GM12878 (cell line): ENCODE data around the gene KHNYN. TPM values are rescaled to one million over a fixed set of nuclear protein-coding genes. Genes with fewer than 3 reads are reported as not detected.

Experiments used
- ATAC-seq: fragments of 200-7000 bp; cut with Tn5 transposase; 3 replicates; pipeline ENCODE4 v1.9.1; 2020; ENCODE audit warnings: mild to moderate bottlenecking, moderate library complexity
- BruUV-seq: library from RNA; stranded (reverse); fragments of 400-500 nt; replicated peaks from 2 replicates; lab custom pipeline; 2021; lab: Mats Ljungman, UMichigan
- CTCF ChIA-PET: fragments of 300-600 bp; sonication (Branson Sonifier 250); formaldehyde crosslinking; extraction: SDS; loops from one replicate; lab custom pipeline; 2021; ENCODE audit warnings: inconsistent platforms; lab: Yijun Ruan, JAX
- POLR2A ChIA-PET: fragments of 350-600 bp; formaldehyde crosslinking; extraction: SDS; loops from one replicate; lab custom pipeline; 2021; ENCODE audit warnings: inconsistent platforms; lab: Charles Lee
- RAD21 ChIA-PET: fragments of 300-600 bp; sonication (Branson Sonifier 250); formaldehyde crosslinking; loops from one replicate; lab custom pipeline; 2023; ENCODE audit warnings: antibody characterized with exemption; ENCODE audit not compliant: unreplicated experiment; lab: Charles Lee
- SMC1A ChIA-PET: fragments of 300-600 bp; sonication (Branson Sonifier 250); formaldehyde crosslinking; loops from one replicate; lab custom pipeline; 2023; ENCODE audit not compliant: unreplicated experiment, uncharacterized antibody; lab: Charles Lee
- DNase-seq: peaks from one replicate; pipeline ENCODE4 v3.0.0-alpha.2; 2011; ENCODE audit warnings: low read depth, low spot score
- FAIRE-seq: peaks from 3 replicates; lab custom pipeline; 2011; peaks lifted over from hg19 to GRCh38; lab: Jason Lieb, UNC
- H2AFZ ChIP-seq: 2 replicates; pipeline ENCODE4 v1.6.0; 2011; ENCODE audit warnings: low read depth, low read length, control low read depth; ENCODE audit not compliant: control insufficient read depth
- H3K27ac ChIP-seq: 2 replicates; pipeline ENCODE4 v1.5.1; 2011; ENCODE audit warnings: control low read depth; ENCODE audit not compliant: control insufficient read depth, insufficient read depth
- H3K27me3 ChIP-seq, 2 experiments: replicated peaks in 1 of 2; 2 replicates each; pipeline versions ENCODE4 v1.6.0 to v1.6.1; 2011; ENCODE audit warnings: low read length in 1 of 2; ENCODE audit not compliant: control insufficient read depth in 2 of 2, insufficient read depth in 2 of 2
- H3K36me3 ChIP-seq, 2 experiments: 2 replicates each; pipeline ENCODE4 v1.5.1; 2011; ENCODE audit warnings: low read length in 1 of 2; ENCODE audit not compliant: control insufficient read depth in 2 of 2, insufficient read depth in 2 of 2
- H3K4me1 ChIP-seq: 2 replicates; pipeline ENCODE4 v1.6.1; 2011; ENCODE audit warnings: mild to moderate bottlenecking, low read length, moderate library complexity, mixed read lengths; ENCODE audit not compliant: control insufficient read depth, insufficient read depth
- H3K4me2 ChIP-seq: 2 replicates; pipeline ENCODE4 v1.6.0; 2011; ENCODE audit warnings: control low read depth; ENCODE audit not compliant: control insufficient read depth, insufficient read depth
- H3K4me3 ChIP-seq: fragments of 200-600 bp; sonication (generic); 2 replicates; pipeline ENCODE4 v1.5.1; 2016
- H3K79me2 ChIP-seq: 2 replicates; pipeline ENCODE4 v1.6.0; 2011; ENCODE audit warnings: low read length; ENCODE audit not compliant: control insufficient read depth, insufficient read depth
- H3K9ac ChIP-seq: 2 replicates; pipeline ENCODE4 v1.8.0; 2011; ENCODE audit warnings: low read length, control low read depth, mixed read lengths; ENCODE audit not compliant: control insufficient read depth, insufficient read depth
- H3K9me3 ChIP-seq: replicated peaks from 3 replicates; pipeline ENCODE4 v1.5.1; 2011; ENCODE audit warnings: mild to moderate bottlenecking, low read length; ENCODE audit not compliant: control insufficient read depth, insufficient read depth
- H4K20me1 ChIP-seq: 2 replicates; pipeline ENCODE4 v1.6.0; 2011; ENCODE audit not compliant: control insufficient read depth, insufficient read depth
- EGR1 ChIP-seq, 2 experiments: IDR thresholded peaks; 1 replicate in 1 of 2; 2 replicates in 1 of 2; pipeline ENCODE4 v1.6.1; 2011 to 2012; ENCODE audit warnings: low read depth in 2 of 2, low read length in 2 of 2, borderline replicate concordance in 1 of 2, mild to moderate bottlenecking in 1 of 2, moderate library complexity in 1 of 2
- EZH2 ChIP-seq: IDR thresholded peaks from 2 replicates; pipeline ENCODE4 v1.6.1; 2012; ENCODE audit warnings: low read depth, mild to moderate bottlenecking, control low read depth, inconsistent platforms, low read length, borderline replicate concordance; ENCODE audit not compliant: control insufficient read depth
- HDAC6 ChIP-seq: fragments of 200-600 bp; sonication (generic); IDR thresholded peaks from one replicate; pipeline ENCODE4 v1.8.0; 2017; ENCODE audit warnings: antibody characterized with exemption; ENCODE audit not compliant: unreplicated experiment
- KAT2A ChIP-seq: conservative IDR thresholded peaks from 2 replicates; pipeline ENCODE4 v1.6.1; 2011; ENCODE audit warnings: low read depth, low read length; ENCODE audit not compliant: control insufficient read depth
- RAD51 ChIP-seq: fragments of 450-650 bp; IDR thresholded peaks from 2 replicates; pipeline ENCODE4 v1.6.1; 2016; ENCODE audit warnings: moderate library complexity, mild to moderate bottlenecking, inconsistent platforms
- RUNX3 ChIP-seq: IDR thresholded peaks from 2 replicates; pipeline ENCODE4 v1.6.1; 2012; ENCODE audit warnings: low read length, inconsistent platforms
- SIX5 ChIP-seq: IDR thresholded peaks from 2 replicates; pipeline ENCODE4 v1.6.1; 2011; ENCODE audit warnings: mild to moderate bottlenecking, low read depth, low read length, moderate library complexity; ENCODE audit not compliant: severe bottlenecking
- SUPT20H ChIP-seq: IDR thresholded peaks from 2 replicates; pipeline ENCODE4 v1.6.1; 2011; ENCODE audit warnings: low read depth, mild to moderate bottlenecking, low read length, moderate library complexity, borderline replicate concordance; ENCODE audit not compliant: control insufficient read depth
- SUZ12 ChIP-seq: fragments of 200-600 bp; sonication (generic); IDR thresholded peaks from one replicate; pipeline ENCODE4 v1.6.1; 2018; ENCODE audit warnings: antibody characterized with exemption, mild to moderate bottlenecking; ENCODE audit not compliant: unreplicated experiment
- YBX1 ChIP-seq: fragments of 450-650 bp; IDR thresholded peaks from 2 replicates; pipeline ENCODE4 v1.6.1; 2016; ENCODE audit warnings: antibody characterized with exemption
- ZNF384 ChIP-seq: IDR thresholded peaks from 2 replicates; pipeline ENCODE4 v1.6.1; 2012; ENCODE audit warnings: low read depth, mild to moderate bottlenecking, low read length, improper control_type of control experiment, borderline replicate concordance
- WGBS: methylation state at CpG from one replicate; pipeline ENCODE4 v1.1.6; 2016; ENCODE audit warnings: low lambda C conversion rate; ENCODE audit not compliant: insufficient replicate concordance, insufficient coverage; ENCODE audit errors: missing lambda C conversion rate; 5-methylcytosine and 5-hydroxymethylcytosine counted together
- in situ Hi-C: fragments of 300-500 bp; cut with MboI; formaldehyde crosslinking; loops from 9 replicates; pipeline ENCODE4 v1.14.3; 2018; ENCODE audit warnings: mixed read lengths
- intact Hi-C: fragments of 100-400 bp; cut with micrococcal nuclease; formaldehyde crosslinking; loops from one replicate; pipeline ENCODE4 v1.14.2; 2022; ENCODE audit not compliant: unreplicated experiment
- polyA plus RNA-seq, 11 experiments: library from polyadenylated mRNA; depleted of rRNA in 4 of 11; unstranded in 6 of 11; stranded (reverse) in 5 of 11; fragments of >200 nt; fragmentation: Nextera tagmentation in 4 of 11; fragmentation: Illumina TruSeq in 1 of 11; extraction: Ambion mirVana in 4 of 11; extraction: Trizol in 1 of 11; gene quantifications; 1 replicate in 1 of 11; 2 replicates in 10 of 11; pipeline versions ENCODE4 v1.2.1 to v1.2.3, GENCODE V29; 2011 to 2016; ENCODE audit warnings: inconsistent platforms in 2 of 11, missing spikeins in 2 of 11, low read depth in 1 of 11
- total RNA-seq, 4 experiments: library from RNA; depleted of rRNA in 3 of 4; stranded (reverse); fragments of >200 nt in 3 of 4; fragmentation: Illumina TruSeq in 1 of 4; extraction: Trizol in 1 of 4; gene quantifications; 2 replicates each; pipeline versions ENCODE4 v1.2.1 to v1.2.3, GENCODE V29; 2013 to 2021
- TF ChIP-seq, protein P1 (sequence below): fragments of 450-650 bp; IDR thresholded peaks from 2 replicates; pipeline ENCODE4 v1.6.1; 2018; ENCODE audit warnings: mild to moderate bottlenecking, low read depth, moderate library complexity; ENCODE audit not compliant: partially characterized antibody
- TF ChIP-seq, protein P2 (sequence below): fragments of 450-650 bp; IDR thresholded peaks from 2 replicates; pipeline ENCODE4 v1.6.1; 2016; ENCODE audit warnings: mild to moderate bottlenecking

Gene KHNYN
- total and polyA plus RNA-seq, 10 of the 15 experiments (the other 5 are each of a cell fraction or from before 2014, with no cell fraction given), result 1.4 to 34.7 (median 21.5) TPM

DNA sequence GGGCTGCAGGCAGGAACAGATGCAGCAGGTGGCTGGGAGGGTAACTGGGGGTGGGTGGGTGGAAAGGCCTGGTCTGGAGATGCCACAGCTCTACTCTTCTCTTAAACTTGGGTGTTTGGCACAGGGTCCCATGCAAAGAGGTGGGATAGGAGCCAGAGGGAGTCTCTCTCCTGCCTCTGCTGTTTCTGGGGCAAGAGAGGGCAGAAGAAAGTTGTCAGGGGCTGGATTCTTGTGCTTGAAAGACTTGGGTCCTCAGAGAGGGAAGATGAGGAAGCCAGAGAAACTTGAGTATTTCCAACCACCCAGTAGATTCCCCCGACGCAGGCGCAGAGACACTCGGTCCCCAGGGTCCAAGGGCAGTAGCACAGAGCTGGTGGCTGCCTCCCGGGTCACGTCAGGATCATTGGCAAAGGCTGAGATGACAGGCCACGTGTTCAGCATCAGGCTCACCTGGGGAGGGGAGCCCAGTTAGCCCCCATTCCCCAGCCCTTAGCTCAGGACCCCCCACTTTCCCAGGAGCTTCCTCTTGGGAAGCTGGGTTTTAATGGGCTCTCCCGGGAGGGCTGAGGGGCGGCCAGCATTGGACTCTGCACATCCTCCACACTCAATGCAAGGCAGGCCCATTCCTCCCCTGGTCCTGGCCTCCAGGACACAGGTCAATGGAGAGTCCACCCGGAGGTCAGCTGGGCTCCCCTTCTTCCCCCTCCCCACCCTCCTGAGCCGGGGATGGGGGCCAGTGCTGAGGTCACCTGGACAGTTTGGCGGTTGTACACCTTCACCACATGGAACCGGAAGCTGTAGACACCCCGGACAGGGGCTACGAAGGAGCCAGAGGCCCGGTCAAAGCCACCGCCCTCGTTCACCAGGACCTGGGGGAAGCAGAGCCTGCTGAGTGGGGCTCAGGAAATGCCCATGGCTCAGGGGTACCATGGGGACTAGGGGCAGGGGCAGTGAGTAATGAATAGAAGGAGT lies 1.9 kb upstream of the KHNYN start (continued):
- no peak for TF ChIP-seq SIX5
- no peak for TF ChIP-seq SUZ12
- no peak for TF ChIP-seq SUPT20H
- no peak for TF ChIP-seq RAD51
- TF ChIP-seq, all 136 proteins: peak for 0

DNA sequence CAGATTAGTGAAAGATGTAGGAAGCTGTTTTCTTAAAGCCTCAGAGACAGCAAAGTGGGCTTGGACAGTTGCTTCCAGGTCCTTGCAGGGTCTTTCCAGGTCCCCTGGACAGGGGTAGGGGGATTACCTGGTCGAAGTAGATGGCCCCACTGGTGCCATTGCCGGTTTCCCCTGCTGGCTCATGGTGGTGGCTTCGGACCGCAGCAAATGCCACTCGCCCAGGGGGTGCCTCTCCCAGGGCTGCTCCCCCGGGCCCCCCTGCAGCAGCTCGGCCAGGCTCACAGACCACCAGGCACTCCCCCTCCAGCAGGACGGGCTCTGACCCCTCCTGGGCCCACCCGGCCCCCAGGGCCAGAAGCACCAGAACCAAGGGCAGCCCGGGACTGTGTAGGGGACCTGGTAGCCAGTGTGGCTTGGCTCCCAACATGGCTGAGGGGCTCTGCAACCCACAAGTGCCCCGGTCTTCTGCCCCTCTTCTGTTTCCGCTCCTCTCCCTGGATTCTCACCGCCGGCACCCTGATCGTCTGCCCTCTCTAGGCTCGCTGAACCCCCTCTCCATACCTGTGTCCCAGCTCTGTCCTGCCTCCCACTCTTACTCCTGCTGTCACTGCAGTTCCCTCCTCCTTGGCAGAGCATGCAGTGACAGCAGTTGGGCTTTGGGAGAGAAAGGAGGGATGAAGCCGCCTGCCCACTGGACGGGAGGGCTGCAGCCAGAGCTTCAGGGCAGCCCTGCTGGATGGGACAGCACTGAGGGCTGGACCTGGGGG lies 943 bp upstream of the KHNYN start:
- peaks cover 8% of the 10 kb centered on the region for H3K4me1 ChIP-seq
- H3K4me3 ChIP-seq, result peak overlapping the region; percentile 93
- no peaks in the 10 kb centered on the region for H4K20me1 ChIP-seq
- peak overlapping the region; percentile 92; the same call in 1 of the 2 replicates for H3K27ac ChIP-seq
- peaks cover 25% of the 10 kb centered on the region for H3K79me2 ChIP-seq
- ChIA-PET POLR2A (interaction anchor here (3.4 kb wide), 1 partner anchor 13 kb away, joined by 38 read pairs; the partner anchor contains the start of gene SDR39U1), CTCF (interaction anchor here (5.3 to 10.8 kb wide), 2 partner anchors 63 to 94 kb away, joined by 163 to 452 read pairs; partner anchors contain the start of genes ADCY4 and RIPK3), RAD21 (interaction anchor here (0.8 to 1.6 kb wide), 3 partner anchors 50 to 96 kb away, joined by 4 to 5 read pairs (median 5); no protein-coding TSS in a partner anchor), SMC1A (interaction anchor here (2.4 to 4.2 kb wide), 3 partner anchors 12 to 63 kb away, joined by 7 to 79 read pairs (median 17); partner anchors contain the start of gene SDR39U1)
- DNase-seq (no peak), FAIRE-seq (no peak), ATAC-seq (no peak)
- peak overlapping the region; percentile 88 for H3K4me2 ChIP-seq
- H3K9me3 ChIP-seq, result no peaks in the 10 kb centered on the region
- intact Hi-C loops, result no loop called here
- 94% methylated on average over 17 of the region's 18 CpGs for whole genome bisulfite sequencing
- in situ Hi-C loops, result no loop called here
- H3K9ac ChIP-seq, result peak overlapping the region; percentile 80
- no peak overlapping the region for H2AFZ ChIP-seq
- no TSS peak for BruUV-seq
- H3K36me3 ChIP-seq, result peaks cover 4 to 9% of the 10 kb centered on the region in 2 experiments
- H3K27me3 ChIP-seq, result no peaks in the 10 kb centered on the region
- no peak for TF ChIP-seq ZNF384
- TF ChIP-seq, protein P1, sequence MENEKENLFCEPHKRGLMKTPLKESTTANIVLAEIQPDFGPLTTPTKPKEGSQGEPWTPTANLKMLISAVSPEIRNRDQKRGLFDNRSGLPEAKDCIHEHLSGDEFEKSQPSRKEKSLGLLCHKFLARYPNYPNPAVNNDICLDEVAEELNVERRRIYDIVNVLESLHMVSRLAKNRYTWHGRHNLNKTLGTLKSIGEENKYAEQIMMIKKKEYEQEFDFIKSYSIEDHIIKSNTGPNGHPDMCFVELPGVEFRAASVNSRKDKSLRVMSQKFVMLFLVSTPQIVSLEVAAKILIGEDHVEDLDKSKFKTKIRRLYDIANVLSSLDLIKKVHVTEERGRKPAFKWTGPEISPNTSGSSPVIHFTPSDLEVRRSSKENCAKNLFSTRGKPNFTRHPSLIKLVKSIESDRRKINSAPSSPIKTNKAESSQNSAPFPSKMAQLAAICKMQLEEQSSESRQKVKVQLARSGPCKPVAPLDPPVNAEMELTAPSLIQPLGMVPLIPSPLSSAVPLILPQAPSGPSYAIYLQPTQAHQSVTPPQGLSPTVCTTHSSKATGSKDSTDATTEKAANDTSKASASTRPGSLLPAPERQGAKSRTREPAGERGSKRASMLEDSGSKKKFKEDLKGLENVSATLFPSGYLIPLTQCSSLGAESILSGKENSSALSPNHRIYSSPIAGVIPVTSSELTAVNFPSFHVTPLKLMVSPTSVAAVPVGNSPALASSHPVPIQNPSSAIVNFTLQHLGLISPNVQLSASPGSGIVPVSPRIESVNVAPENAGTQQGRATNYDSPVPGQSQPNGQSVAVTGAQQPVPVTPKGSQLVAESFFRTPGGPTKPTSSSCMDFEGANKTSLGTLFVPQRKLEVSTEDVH, result no peak
- no peak for TF ChIP-seq HDAC6
- no peak for TF ChIP-seq EGR1 (IDR thresholded peaks at IDR 0.05; ENCODE audit: borderline replicate concordance in 1 of 2, low read depth in 2 of 2, low read length in 2 of 2)
- no peak for TF ChIP-seq KAT2A
- TF ChIP-seq RUNX3, result no peak
- TF ChIP-seq, protein P2, sequence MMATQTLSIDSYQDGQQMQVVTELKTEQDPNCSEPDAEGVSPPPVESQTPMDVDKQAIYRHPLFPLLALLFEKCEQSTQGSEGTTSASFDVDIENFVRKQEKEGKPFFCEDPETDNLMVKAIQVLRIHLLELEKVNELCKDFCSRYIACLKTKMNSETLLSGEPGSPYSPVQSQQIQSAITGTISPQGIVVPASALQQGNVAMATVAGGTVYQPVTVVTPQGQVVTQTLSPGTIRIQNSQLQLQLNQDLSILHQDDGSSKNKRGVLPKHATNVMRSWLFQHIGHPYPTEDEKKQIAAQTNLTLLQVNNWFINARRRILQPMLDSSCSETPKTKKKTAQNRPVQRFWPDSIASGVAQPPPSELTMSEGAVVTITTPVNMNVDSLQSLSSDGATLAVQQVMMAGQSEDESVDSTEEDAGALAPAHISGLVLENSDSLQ, result no peak
- no peak for TF ChIP-seq EZH2
- no peak for TF ChIP-seq YBX1
